B cell (primary cell): ENCODE data around the gene NAV2. TPM values are rescaled to one million over a fixed set of nuclear protein-coding genes. Genes with fewer than 3 reads are reported as not detected.

Source experiments
- ATAC-seq: fragments of 200-7000 bp; cut with Tn5 transposase; one replicate; pipeline ENCODE4 v1.10.0; 2021; ENCODE audit warnings: low read depth, mild to moderate bottlenecking, moderate number of reproducible peaks, moderate library complexity
- CTCF ChIA-PET: fragments of 350-600 bp; sonication (Branson Sonifier 250); formaldehyde crosslinking; loops from one replicate; lab custom pipeline; 2021; ENCODE audit warnings: antibody characterized with exemption, inconsistent platforms; lab: Charles Lee
- POLR2A ChIA-PET: fragments of 350-600 bp; sonication (Branson Sonifier 250); formaldehyde crosslinking; loops from one replicate; lab custom pipeline; 2021; ENCODE audit warnings: antibody characterized with exemption; lab: Charles Lee
- DNase-seq: peaks from one replicate; pipeline ENCODE4 v3.0.0; 2013
- H2AFZ ChIP-seq: 2 replicates; pipeline ENCODE4 v1.6.1; 2012; ENCODE audit warnings: mild to moderate bottlenecking, low read depth, low read length; ENCODE audit not compliant: insufficient read depth, poor library complexity, severe bottlenecking
- H3K27ac ChIP-seq, 2 donors: 1 replicate in 1 of 2; 2 replicates in 1 of 2; pipeline ENCODE4 v1.5.1; 2012 to 2013; ENCODE audit warnings: low read length in 2 of 2, mild to moderate bottlenecking in 2 of 2, moderate library complexity in 1 of 2
- H3K27me3 ChIP-seq, 4 experiments: fragments of 200-600 bp in 1 of 4; sonication (generic) in 1 of 4; replicated peaks in 1 of 4; 1 replicate in 2 of 4; 2 replicates in 2 of 4; pipeline versions ENCODE4 v1.6.1 to v1.7.0; 2013 to 2016; ENCODE audit warnings: low read length in 3 of 4, mild to moderate bottlenecking in 2 of 4, mixed read lengths in 1 of 4, moderate library complexity in 1 of 4; ENCODE audit not compliant: insufficient read depth in 4 of 4, control insufficient read depth in 3 of 4; ENCODE audit errors: control extremely low read depth in 1 of 4
- H3K36me3 ChIP-seq, 2 experiments: replicated peaks in 1 of 2; 1 replicate in 1 of 2; 2 replicates in 1 of 2; pipeline versions ENCODE4 v1.6.1 to v1.7.1; 2013; ENCODE audit warnings: low read length in 1 of 2; ENCODE audit not compliant: insufficient read depth in 2 of 2, control insufficient read depth in 1 of 2; ENCODE audit errors: control extremely low read depth in 1 of 2, extremely low read depth in 1 of 2
- H3K4me1 ChIP-seq, 2 donors: fragments of 200-600 bp in 1 of 2; sonication (generic) in 1 of 2; 1 replicate in 1 of 2; 2 replicates in 1 of 2; pipeline versions ENCODE4 v1.5.1 to v1.6.1; 2013 to 2017; ENCODE audit warnings: low read length in 2 of 2; ENCODE audit not compliant: control insufficient read depth in 2 of 2, insufficient read depth in 2 of 2
- H3K4me2 ChIP-seq: replicated peaks from 2 replicates; pipeline ENCODE3; 2012; ENCODE audit warnings: mild to moderate bottlenecking, low read depth, low read length; ENCODE audit not compliant: poor library complexity, severe bottlenecking
- H3K4me3 ChIP-seq, 5 experiments: fragments of 200-600 bp in 1 of 5; sonication (generic) in 1 of 5; 1 replicate in 3 of 5; 2 replicates in 2 of 5; pipeline versions ENCODE4 v1.5.1 to v1.7.0; 2011 to 2016; ENCODE audit warnings: low read length in 4 of 5, mild to moderate bottlenecking in 4 of 5, low read depth in 2 of 5, control low read depth in 1 of 5, moderate library complexity in 1 of 5; ENCODE audit not compliant: insufficient read depth in 1 of 5; ENCODE audit errors: control extremely low read depth in 1 of 5, extremely low read depth in 1 of 5
- H3K79me2 ChIP-seq: fragments of 200-600 bp; sonication (generic); one replicate; pipeline ENCODE4 v1.6.0; 2016; ENCODE audit warnings: low read length; ENCODE audit not compliant: control insufficient read depth, insufficient read depth
- H3K9ac ChIP-seq: fragments of 200-600 bp; sonication (generic); 2 replicates; pipeline ENCODE4 v1.6.1; 2017; ENCODE audit warnings: mild to moderate bottlenecking, low read length, moderate library complexity
- H3K9me3 ChIP-seq, 3 donors: one replicate each; pipeline versions ENCODE4 v1.6.1 to v1.7.1; 2013; ENCODE audit warnings: low read length in 2 of 3; ENCODE audit not compliant: control insufficient read depth in 2 of 3, insufficient read depth in 1 of 3; ENCODE audit errors: control extremely low read depth in 1 of 3
- H4K20me1 ChIP-seq: 2 replicates; pipeline ENCODE4 v1.6.0; 2012; ENCODE audit warnings: mild to moderate bottlenecking, low read length; ENCODE audit not compliant: insufficient read depth, control insufficient read depth, poor library complexity, severe bottlenecking
- H3K27ac Mint-ChIP-seq: one replicate; pipeline ENCODE4 v1.8.0; 2021; ENCODE audit warnings: mixed read lengths
- H3K27me3 Mint-ChIP-seq: one replicate; pipeline ENCODE4 v1.8.0; 2021; ENCODE audit warnings: mixed read lengths
- H3K4me1 Mint-ChIP-seq: one replicate; pipeline ENCODE4 v1.8.0; 2021; ENCODE audit warnings: mixed read lengths
- H3K4me3 Mint-ChIP-seq: one replicate; pipeline ENCODE4 v1.8.0; 2021; ENCODE audit warnings: mixed read lengths
- H3K9me3 Mint-ChIP-seq: one replicate; pipeline ENCODE4 v1.8.0; 2022; ENCODE audit warnings: mixed read lengths; ENCODE audit not compliant: insufficient read depth
- CTCF ChIP-seq: fragments of 200-600 bp; IDR thresholded peaks from one replicate; pipeline ENCODE4 v1.8.0; 2022; ENCODE audit warnings: antibody characterized with exemption, mild to moderate bottlenecking
- EZH2 ChIP-seq: IDR thresholded peaks from 2 replicates; pipeline ENCODE4 v1.6.1; 2012; ENCODE audit warnings: borderline replicate concordance, low read depth, mild to moderate bottlenecking, moderate library complexity, low read length; ENCODE audit not compliant: insufficient read depth, poor library complexity, severe bottlenecking
- WGBS: methylation state at CpG from one replicate; pipeline ENCODE4 v1.1.5; 2013; ENCODE audit warnings: missing lambda C conversion rate; ENCODE audit not compliant: insufficient coverage; 5-methylcytosine and 5-hydroxymethylcytosine counted together
- intact Hi-C: fragments of 100-400 bp; cut with micrococcal nuclease; formaldehyde crosslinking; loops from one replicate; pipeline ENCODE4 v1.10.0; 2022
- polyA plus RNA-seq: library from polyadenylated mRNA; depleted of rRNA; stranded (reverse); fragments of >200 nt; gene quantifications from 2 replicates; pipeline ENCODE4 v1.2.3, GENCODE V29; 2012
- total RNA-seq, 2 donors: library from RNA; stranded (reverse); fragments of 120-200 nt in 1 of 2; gene quantifications; 1 replicate in 1 of 2; 2 replicates in 1 of 2; pipeline versions ENCODE4 v1.2.3 to v1.2.4, GENCODE V29; 2013 to 2022

The NAV2 gene
- total and polyA plus RNA-seq, 2 donors (not counting 1 experiment from before 2014, with no cell fraction given) = 0.82 to 22.2 TPM

DNA sequence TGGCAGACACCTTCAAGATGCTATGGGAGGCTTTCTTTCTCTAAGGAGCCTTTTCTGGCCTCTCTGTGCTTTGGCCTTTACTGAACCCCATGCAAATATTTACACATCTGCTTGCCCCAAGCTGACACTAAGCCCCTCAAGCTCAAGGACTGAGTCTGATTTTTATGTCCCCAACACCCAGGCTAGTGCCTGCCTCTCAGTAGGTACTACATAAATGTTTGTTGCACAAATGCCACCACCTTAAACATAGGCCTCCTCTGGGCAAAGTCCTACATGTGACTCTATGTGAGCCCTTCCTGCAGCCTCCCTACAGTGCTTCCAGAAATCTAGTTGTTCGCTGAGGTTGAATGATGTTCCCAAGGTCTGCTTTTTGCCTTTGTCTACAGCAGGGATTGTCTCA is 260.0 kb downstream of the NAV2 start:
- no peak overlapping the region for H3K4me2 ChIP-seq
- WGBS = 100% methylated on average over 1 of the region's 1 CpG
- intact Hi-C loops = no loop called here
- H2AFZ ChIP-seq = no peak overlapping the region
- H3K27me3 Mint-ChIP-seq = peaks cover 52% of the 10 kb centered on the region
- no peaks in the 10 kb centered on the region for H3K36me3 ChIP-seq
- H3K27ac ChIP-seq = no peak overlapping the region
- TF ChIP-seq CTCF = no peak
- TF ChIP-seq EZH2 = no peak
- H3K79me2 ChIP-seq = no peaks in the 10 kb centered on the region
- H3K4me3 ChIP-seq = no peak overlapping the region
- DNase-seq (no peak), ATAC-seq (no peak)
- no peak overlapping the region for H3K4me3 Mint-ChIP-seq
- H3K27me3 ChIP-seq = peaks cover 0 to 17% (median 1%) of the 10 kb centered on the region in 4 experiments
- H3K9ac ChIP-seq = no peak overlapping the region
- H3K4me1 ChIP-seq = peaks cover 13 to 15% of the 10 kb centered on the region in 2 donors
- H3K27ac Mint-ChIP-seq = no peak overlapping the region
- CTCF ChIA-PET = no interaction called here
- peaks cover 0 to 4% (median 0%) of the 10 kb centered on the region in 3 donors for H3K9me3 ChIP-seq
- no peaks in the 10 kb centered on the region for H4K20me1 ChIP-seq
- H3K4me1 Mint-ChIP-seq = peaks cover 13% of the 10 kb centered on the region
- no peaks in the 10 kb centered on the region for H3K9me3 Mint-ChIP-seq
- POLR2A ChIA-PET = no interaction called here

GRCh38 chr11:19973136-19973635 is 260.5 kb downstream of the NAV2 start:
- H3K27me3 Mint-ChIP-seq = peaks cover 50% of the 10 kb centered on the region
- H3K27me3 ChIP-seq = peaks cover 0 to 13% (median 3%) of the 10 kb centered on the region in 4 experiments
- H3K4me1 Mint-ChIP-seq = peaks cover 13% of the 10 kb centered on the region
- H3K27ac Mint-ChIP-seq = no peak overlapping the region
- ChIA-PET CTCF (interaction anchor here (0.5 kb wide), 1 partner anchor 380 kb away, joined by 3 read pairs; no protein-coding TSS in a partner anchor), POLR2A (no interaction called here)
- ATAC-seq = no peak
- no peaks in the 10 kb centered on the region for H3K36me3 ChIP-seq
- H3K4me3 ChIP-seq = no peak overlapping the region
- no peak overlapping the region for H3K27ac ChIP-seq
- WGBS = 100% methylated on average over 3 of the region's 5 CpGs
- no peaks in the 10 kb centered on the region for H3K9me3 Mint-ChIP-seq
- no peaks in the 10 kb centered on the region for H3K79me2 ChIP-seq
- no peak overlapping the region for H3K4me3 Mint-ChIP-seq
- intact Hi-C loops = no loop called here
- peaks cover 0 to 4% (median 0%) of the 10 kb centered on the region in 3 donors for H3K9me3 ChIP-seq
- no peak for DNase-seq
- no peak overlapping the region for H3K4me2 ChIP-seq
- H2AFZ ChIP-seq = no peak overlapping the region
- H3K4me1 ChIP-seq = peaks cover 13 to 15% of the 10 kb centered on the region in 2 donors
- no peak for TF ChIP-seq EZH2
- TF ChIP-seq CTCF = no peak
- no peak overlapping the region for H3K9ac ChIP-seq
- H4K20me1 ChIP-seq = no peaks in the 10 kb centered on the region
